ENCODE results near the gene STMN3.
"Not testable (repeated sequence)": the region's sequence is repeated elsewhere in the genome, so short reads cannot be mapped to it uniquely, and the experiment has no call there.

STMN3 gene

GRCh38 chr20:63613863-63614594, 39.2 kb downstream of the STMN3 start:
- not testable (repeated sequence) for ATAC-seq, DNase-seq

DNA sequence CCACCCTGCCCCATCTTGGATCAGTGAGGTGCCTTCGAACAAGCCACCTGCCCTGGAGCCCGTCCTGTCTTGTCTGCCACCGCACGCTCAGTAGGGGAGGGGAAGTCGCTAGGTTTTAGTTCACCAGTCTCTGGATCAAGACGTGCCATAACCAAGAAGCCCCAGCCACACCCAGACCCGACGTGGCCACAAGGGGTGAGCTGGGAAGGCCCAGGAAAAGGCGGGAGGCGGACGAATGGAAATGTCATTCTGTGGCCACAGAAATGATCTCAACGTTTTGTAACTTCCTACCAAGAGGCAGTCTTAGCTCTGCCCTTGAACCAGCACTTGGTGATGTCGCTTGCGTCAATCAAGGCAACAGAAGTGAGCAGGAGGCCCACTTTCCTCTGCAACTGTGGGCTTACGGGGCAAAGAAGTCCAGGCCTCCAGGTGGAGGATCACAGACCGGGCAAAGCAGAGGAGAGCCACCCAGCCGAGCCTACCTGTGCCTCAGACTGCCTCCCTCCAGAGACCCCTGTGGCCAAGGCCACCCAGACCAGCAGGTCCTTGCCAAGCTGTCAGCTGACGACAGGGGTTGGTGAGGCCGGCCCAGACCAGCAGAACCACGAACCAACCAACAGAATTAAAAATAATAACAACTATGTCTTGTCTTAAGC, 40.8 kb downstream of the STMN3 start:
- ATAC-seq (peak; percentile 23), DNase-seq (no peak)

GRCh38 chr20:63611646-63612045, 41.6 kb downstream of the STMN3 start:
- ATAC-seq: no peak

DNA sequence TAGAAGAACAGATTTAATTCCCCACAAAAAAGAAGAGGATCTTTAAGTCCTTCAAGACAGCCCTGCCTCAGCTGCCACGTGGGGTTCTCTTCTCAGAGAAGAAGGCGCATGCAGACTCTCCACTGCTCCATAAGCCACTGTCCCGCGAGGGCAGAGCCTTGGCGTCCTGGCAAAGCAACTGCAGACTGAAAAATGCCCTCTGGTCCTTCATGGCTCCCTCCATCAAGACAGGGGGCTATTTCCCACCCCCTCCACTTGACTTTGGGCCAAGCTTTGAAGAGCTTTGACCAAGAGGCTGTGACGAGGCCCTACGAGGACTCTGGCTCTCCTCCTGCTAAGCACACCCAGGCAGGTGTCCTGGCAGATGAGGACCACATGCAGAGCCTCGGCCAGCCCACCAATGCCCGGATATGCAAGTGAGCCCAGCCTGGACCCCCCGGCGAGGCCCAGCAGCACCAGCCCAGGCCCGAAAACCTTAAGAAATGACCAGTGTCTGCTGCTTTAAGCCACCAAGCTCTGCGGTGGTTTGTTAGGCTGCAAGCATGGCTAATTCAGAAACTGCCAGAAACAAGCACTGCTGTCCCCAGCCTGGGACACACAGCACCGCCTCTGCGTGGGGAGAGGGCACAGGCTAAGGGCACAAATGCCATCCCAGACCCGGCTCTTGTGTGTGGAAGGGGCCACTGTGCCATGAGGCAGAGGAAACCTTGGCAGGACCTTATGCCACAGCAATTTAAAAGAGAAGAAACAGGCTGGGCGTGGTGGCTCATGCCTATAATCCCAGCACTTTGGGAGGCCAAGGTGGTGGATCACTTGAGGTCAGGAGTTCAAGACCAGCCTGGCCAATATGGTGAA, 42.4 kb downstream of the STMN3 start:
- ATAC-seq (no peak), DNase-seq (no peak)

More at GRCh38 chr20:63611646-63612045, 41.6 kb downstream of the STMN3 start:
- DNase-seq: no peak

DNA sequence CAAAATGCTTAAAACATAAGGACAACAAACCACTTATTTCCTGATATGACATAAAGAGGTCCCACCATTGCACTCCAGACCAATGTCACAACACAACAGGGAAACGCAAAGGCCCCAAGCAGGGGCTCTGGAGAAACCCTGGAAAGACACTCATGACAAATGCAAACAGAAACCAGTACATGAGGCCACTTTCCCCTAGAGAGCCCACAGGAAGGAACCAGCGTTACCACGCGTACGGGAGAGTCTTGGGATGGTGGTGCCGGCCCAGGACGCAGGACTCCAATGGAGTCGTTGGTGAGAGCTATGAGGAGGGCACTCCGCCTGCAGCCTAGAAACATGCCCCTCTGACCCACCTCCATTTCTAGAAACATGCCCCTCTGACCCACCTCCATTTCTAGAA, 46.5 kb downstream of the STMN3 start:
- ATAC-seq (no peak), DNase-seq (no peak)

DNA sequence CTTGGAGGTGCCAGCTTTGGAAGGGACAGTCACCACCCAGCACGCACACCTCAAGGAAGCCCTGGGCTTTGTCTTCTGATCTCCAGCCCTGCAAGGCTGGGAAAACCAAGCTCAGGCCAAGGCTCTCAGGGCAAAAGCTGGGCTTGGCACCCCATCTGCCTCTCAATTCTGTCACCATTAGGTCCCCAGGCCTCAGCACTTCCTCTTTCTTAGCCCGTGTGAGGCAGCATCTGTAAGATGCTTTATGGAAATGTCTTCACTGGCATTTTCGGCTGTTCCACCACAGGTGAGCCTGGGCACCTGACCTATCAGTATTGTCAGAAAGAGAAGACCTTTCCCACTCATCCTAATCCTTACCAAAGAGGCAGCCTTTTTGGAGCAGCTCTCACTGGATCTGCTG, 50.9 kb downstream of the STMN3 start:
- ATAC-seq: no peak
- DNase-seq: no peak

GRCh38 chr20:63601679-63602078, 51.5 kb downstream of the STMN3 start:
- ATAC-seq, DNase-seq: not testable (repeated sequence)

- ATAC-seq: no peak
- no peak for DNase-seq
These were observed 53.7 kb downstream of the STMN3 start for GRCh38 chr20:63599396-63600050.

DNA sequence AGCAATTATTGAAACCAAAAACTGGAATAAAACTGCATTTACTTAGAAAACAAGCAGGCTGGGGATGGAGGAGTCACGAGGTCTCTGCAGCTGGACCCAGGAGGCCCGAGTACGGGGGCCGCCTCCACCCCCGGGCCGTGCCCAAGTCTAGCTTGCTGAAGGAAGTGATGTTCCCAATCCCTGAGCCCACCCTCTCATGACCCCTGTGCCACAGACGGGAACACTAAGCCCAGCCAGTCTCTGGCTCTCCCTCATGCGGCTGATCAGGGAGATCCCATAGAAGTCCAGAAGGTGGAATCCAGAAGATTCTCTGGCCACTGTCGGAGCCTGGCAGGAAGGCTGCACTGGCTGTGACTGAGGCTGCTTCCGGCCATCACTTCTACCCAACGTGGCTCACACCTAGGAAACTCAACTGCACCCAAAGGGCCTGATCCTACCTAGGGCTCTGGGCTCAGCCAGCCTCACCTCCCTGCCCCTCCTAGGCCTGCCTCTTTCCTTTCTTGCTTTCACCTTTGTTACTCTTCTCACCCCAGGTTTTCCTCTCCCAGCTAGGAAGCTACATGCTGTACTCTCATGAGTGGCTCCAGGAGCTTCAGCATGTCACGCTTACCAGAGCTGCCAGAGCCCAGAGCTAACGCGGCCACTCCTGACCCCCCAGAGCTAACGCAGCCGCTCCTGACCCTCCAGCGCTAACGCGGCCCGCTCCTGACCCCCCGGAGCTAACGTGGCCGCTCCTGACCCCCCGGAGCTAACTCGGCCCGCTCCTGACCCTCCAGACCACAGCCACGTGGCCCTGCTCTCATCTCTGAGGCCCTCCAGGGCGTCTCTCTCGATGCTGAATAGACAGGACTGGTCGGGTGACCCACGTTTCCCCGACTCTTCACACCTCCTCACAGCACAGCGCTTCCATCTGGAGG, 54.5 kb downstream of the STMN3 start:
- DNase-seq (no peak), ATAC-seq (no peak)

DNA sequence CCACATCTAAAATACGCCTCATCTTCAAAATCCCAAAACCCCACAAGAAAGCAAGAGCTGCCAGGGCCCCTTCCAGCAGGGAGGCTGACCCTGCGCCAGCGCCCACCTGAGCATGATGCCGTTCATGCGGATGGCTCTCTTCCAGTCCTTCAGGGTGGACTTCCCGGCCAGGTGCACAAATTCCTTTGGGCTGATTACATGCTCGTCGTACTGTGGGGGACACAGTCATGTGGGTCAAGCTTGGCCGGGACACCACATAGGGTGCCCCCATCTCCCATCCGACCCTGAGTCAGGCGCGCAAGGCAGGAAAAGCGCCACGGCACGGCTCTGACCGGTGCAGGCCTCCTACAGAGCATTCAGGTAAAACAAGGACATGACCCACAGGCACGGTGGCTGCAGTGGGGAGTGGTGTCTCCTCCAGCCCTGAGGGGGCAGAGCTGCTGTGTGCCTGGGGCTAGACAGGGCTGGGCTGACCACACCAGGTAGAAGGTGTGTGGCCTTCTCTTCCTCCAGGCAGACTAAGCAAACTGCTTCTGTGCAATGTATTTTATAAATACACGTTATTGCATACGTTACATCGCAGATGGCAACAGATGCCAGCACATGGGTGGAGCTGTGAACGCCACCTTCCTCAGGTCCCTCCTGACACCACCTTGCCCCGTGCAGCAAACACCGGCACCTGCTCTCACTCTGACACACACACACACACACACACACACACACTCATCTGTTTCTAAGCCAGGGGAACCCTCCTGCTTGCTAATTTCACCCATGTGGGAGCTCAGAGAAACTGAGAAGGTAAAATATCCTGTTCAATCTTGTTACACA, 55.4 kb downstream of the STMN3 start:
- DNase-seq (no peak), ATAC-seq (no peak)

GRCh38 chr20:63596423-63596822, 56.8 kb downstream of the STMN3 start:
- ATAC-seq (no peak), DNase-seq (no peak)

GRCh38 chr20:63595416-63596127, 57.7 kb downstream of the STMN3 start:
- no peak for ATAC-seq
- DNase-seq: no peak

DNA sequence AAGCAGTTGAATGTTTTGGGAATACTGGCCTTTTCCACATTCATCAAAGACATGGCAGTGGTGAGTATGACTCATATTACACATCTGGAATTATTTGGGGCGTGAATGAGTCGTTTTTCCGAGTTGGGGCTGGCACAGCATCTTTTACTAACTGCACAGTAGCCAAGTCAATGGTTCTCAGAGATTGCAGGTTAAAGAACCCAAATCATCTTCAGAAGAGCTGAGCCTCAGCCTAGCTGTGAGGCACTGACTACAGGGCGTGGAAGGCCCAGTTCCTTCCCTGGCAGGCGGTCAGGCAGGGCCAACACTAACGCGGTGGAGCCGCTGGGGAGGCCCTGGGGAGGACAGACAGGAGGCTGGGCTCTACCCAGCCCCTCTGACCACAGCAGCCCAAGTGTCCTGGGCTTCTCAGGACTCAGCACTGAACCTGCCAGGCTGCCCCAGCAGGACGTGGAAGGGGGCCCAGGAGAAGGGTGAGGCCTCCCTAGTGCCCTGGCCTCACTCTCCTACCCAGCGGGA, 59.1 kb downstream of the STMN3 start:
- DNase-seq (no peak), ATAC-seq (no peak)

GRCh38 chr20:63592661-63593060, 60.6 kb downstream of the STMN3 start:
- DNase-seq (no peak), ATAC-seq (no peak)

- DNase-seq (no peak), ATAC-seq (no peak)
These were observed 61.4 kb downstream of the STMN3 start for GRCh38 chr20:63591786-63592355.

- no peak for ATAC-seq
- no peak for DNase-seq
These were observed 62.1 kb downstream of the STMN3 start for GRCh38 chr20:63591147-63591533.

- DNase-seq (no peak), ATAC-seq (no peak)
These were observed 62.7 kb downstream of the STMN3 start for GRCh38 chr20:63590218-63591146.

All from stimulated activated naive CD8-positive, alpha-beta T cell treated with anti-CD3 and anti-CD28 coated beads, Interleukin-15, Interleukin-2, amounts not matched to agents 100 U/mL and 50 U/mL, for 24 hours (primary cell).